ENCODE results near the gene AKAP13.

GRCh38 chr15:85399627-85400026, 19.2 kb downstream of the AKAP13 start:
- TF ChIP-seq ELF4 (IDR thresholded peaks at IDR 0.05) (no peak), FOXK2 (IDR thresholded peaks at IDR 0.05) (no peak), FOXA1 (IDR thresholded peaks at IDR 0.05) (no peak), L3MBTL2 (conservative IDR thresholded peaks at IDR 0.05) (no peak), BHLHE40 (IDR thresholded peaks at IDR 0.05; ENCODE audit: borderline replicate concordance) (no peak), TARDBP (IDR thresholded peaks at IDR 0.05) (no peak), CTBP1 (IDR thresholded peaks at IDR 0.05; ENCODE audit: borderline replicate concordance) (no peak), FOXM1 (IDR thresholded peaks at IDR 0.05; ENCODE audit: borderline replicate concordance) (no peak), ZNF384 (IDR thresholded peaks at IDR 0.05) (no peak)

Measured in HEK293T (cell line).